A549 (cell line): ENCODE results near the gene SLC4A3.

Experiments used
- CBX2 ChIP-seq: fragments of 200-600 bp; sonication (generic); IDR thresholded peaks from 2 replicates; pipeline ENCODE4 v1.6.1; 2016; ENCODE audit warnings: low read depth, mild to moderate bottlenecking, borderline replicate concordance
- CTCF ChIP-seq: fragments of >200 bp; sonication (Bioruptor Twin); formaldehyde crosslinking; IDR thresholded peaks from 3 replicates; pipeline ENCODE4 v1.5.1; 2016
- EP300 ChIP-seq, 2 experiments: fragments of >200 bp; sonication (Bioruptor Twin); formaldehyde crosslinking; IDR thresholded peaks; 2 replicates in 1 of 2; 3 replicates in 1 of 2; pipeline ENCODE4 v1.6.1; 2016 to 2017
- HMGXB4 ChIP-seq: fragments of 250-450 bp; sonication (Bioruptor Pico); IDR thresholded peaks from 2 replicates; pipeline ENCODE4 v1.5.0; 2021; ENCODE audit warnings: mild to moderate bottlenecking, moderate library complexity, borderline replicate concordance
- JUN ChIP-seq, 2 experiments: fragments of >200 bp; sonication (Bioruptor Twin); formaldehyde crosslinking; IDR thresholded peaks; 2 replicates in 1 of 2; 3 replicates in 1 of 2; pipeline ENCODE4 v1.6.1; 2016 to 2017
- MAX ChIP-seq: IDR thresholded peaks from 2 replicates; pipeline ENCODE4 v1.6.1; 2012
- PHF8 ChIP-seq: fragments of 200-600 bp; sonication (generic); IDR thresholded peaks from 2 replicates; pipeline ENCODE4 v1.6.1; 2016; ENCODE audit warnings: low read depth, mild to moderate bottlenecking, antibody characterized with exemption, moderate library complexity, borderline replicate concordance
- POLR2A ChIP-seq: IDR thresholded peaks from 2 replicates; pipeline ENCODE4 v1.6.1; 2012; ENCODE audit warnings: mild to moderate bottlenecking, low read length
- REST ChIP-seq: fragments of 200-600 bp; sonication (generic); IDR thresholded peaks from 2 replicates; pipeline ENCODE4 v1.6.1; 2016; ENCODE audit warnings: antibody characterized with exemption, mild to moderate bottlenecking, moderate library complexity
- SMC3 ChIP-seq: fragments of >200 bp; sonication (Bioruptor Twin); formaldehyde crosslinking; IDR thresholded peaks from 3 replicates; pipeline ENCODE4 v1.6.1; 2018; ENCODE audit warnings: inconsistent platforms
- ZSCAN20 ChIP-seq: fragments of 250-450 bp; sonication (Bioruptor Pico); IDR thresholded peaks from 2 replicates; pipeline ENCODE4 v1.8.0; 2022; ENCODE audit warnings: mild to moderate bottlenecking, moderate library complexity

GRCh38 chr2:219648176-219648575 lies 20.7 kb downstream of the SLC4A3 start:
- no peak for TF ChIP-seq CTCF
- no peak for TF ChIP-seq PHF8
- no peak for TF ChIP-seq MAX
- TF ChIP-seq JUN (IDR thresholded peaks at IDR 0.05): no peak
- TF ChIP-seq POLR2A: no peak
- TF ChIP-seq CBX2: no peak
- no peak for TF ChIP-seq SMC3
- TF ChIP-seq EP300 (IDR thresholded peaks at IDR 0.05): no peak
- no peak for TF ChIP-seq REST
- TF ChIP-seq HMGXB4 (CRISPR knock-in tag): no peak
- TF ChIP-seq ZSCAN20 (CRISPR knock-in tag): no peak
